Tibial artery (tissue), 4 donors: ENCODE data around the gene WDR64.
A peak's percentile ranks its signal among the peaks of the same experiment; 100 is the strongest.

ENCODE experiments used
- DNase-seq, 2 donors: peaks; one replicate each; pipeline ENCODE4 v3.0.0-alpha.2; 2019
- H3K27ac ChIP-seq, 2 donors: fragments of 200-600 bp; sonication (generic) in 1 of 2; 1 replicate in 1 of 2; 2 replicates in 1 of 2; pipeline ENCODE4 v1.5.1; 2018 to 2019; ENCODE audit warnings: mild to moderate bottlenecking in 1 of 2
- H3K27me3 ChIP-seq, 2 donors: fragments of 200-600 bp; sonication (generic) in 1 of 2; one replicate each; pipeline versions ENCODE4 v1.5.1 to v1.6.0; 2016 to 2019
- H3K36me3 ChIP-seq, 3 donors: fragments of 200-600 bp; sonication (generic) in 2 of 3; one replicate each; pipeline ENCODE4 v1.5.1; 2016 to 2019; ENCODE audit warnings: mild to moderate bottlenecking in 2 of 3
- H3K4me1 ChIP-seq, 4 donors: fragments of 200-600 bp; sonication (generic) in 2 of 4; 1 replicate in 3 of 4; 2 replicates in 1 of 4; pipeline ENCODE4 v1.5.1; 2016 to 2019
- H3K4me3 ChIP-seq, 2 donors: fragments of 200-600 bp; sonication (generic) in 1 of 2; 1 replicate in 1 of 2; 2 replicates in 1 of 2; pipeline ENCODE4 v1.5.1; 2018 to 2019; ENCODE audit warnings: mild to moderate bottlenecking in 2 of 2
- H3K9me3 ChIP-seq, 3 donors: fragments of 200-600 bp; sonication (generic) in 1 of 3; one replicate each; pipeline ENCODE4 v1.5.1; 2016 to 2019
- intact Hi-C: fragments of 100-400 bp; cut with DNase I; formaldehyde crosslinking; loops from one replicate; pipeline ENCODE4 v1.15.0; 2023; ENCODE audit warnings: low total_unique reads
- TF ChIP-seq, protein P1 (sequence below), 2 experiments: fragments of 200-600 bp in 1 of 2; fragments of 450-650 bp in 1 of 2; IDR thresholded peaks; one replicate each; pipeline ENCODE4 v1.5.1; 2017 to 2019; ENCODE audit warnings: antibody characterized with exemption in 2 of 2, mild to moderate bottlenecking in 1 of 2, moderate library complexity in 1 of 2

WDR64 gene

DNA sequence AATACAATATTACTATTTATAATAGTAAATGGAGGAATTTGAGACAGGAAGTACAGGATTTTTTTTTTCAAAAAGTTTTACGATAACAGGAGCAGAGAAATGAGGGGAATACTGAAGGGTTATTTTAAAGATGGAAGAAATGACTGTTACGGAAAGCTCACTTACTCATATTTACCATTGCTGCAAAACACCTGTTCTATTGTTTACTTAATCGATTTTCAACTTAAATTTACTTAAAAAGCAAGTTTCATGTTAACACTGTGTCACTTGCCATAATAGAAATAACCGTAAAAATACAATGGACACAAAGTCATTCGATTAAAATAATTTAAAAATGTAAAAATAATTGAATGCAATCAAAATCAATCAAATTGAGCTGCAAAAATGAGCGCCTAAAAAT lies 192.5 kb downstream of the WDR64 start:
- H3K36me3 ChIP-seq = no peaks in the 10 kb centered on the region
- H3K4me1 ChIP-seq = peaks cover 0 to 10% (median 6%) of the 10 kb centered on the region in 4 donors
- TF ChIP-seq, protein P1, sequence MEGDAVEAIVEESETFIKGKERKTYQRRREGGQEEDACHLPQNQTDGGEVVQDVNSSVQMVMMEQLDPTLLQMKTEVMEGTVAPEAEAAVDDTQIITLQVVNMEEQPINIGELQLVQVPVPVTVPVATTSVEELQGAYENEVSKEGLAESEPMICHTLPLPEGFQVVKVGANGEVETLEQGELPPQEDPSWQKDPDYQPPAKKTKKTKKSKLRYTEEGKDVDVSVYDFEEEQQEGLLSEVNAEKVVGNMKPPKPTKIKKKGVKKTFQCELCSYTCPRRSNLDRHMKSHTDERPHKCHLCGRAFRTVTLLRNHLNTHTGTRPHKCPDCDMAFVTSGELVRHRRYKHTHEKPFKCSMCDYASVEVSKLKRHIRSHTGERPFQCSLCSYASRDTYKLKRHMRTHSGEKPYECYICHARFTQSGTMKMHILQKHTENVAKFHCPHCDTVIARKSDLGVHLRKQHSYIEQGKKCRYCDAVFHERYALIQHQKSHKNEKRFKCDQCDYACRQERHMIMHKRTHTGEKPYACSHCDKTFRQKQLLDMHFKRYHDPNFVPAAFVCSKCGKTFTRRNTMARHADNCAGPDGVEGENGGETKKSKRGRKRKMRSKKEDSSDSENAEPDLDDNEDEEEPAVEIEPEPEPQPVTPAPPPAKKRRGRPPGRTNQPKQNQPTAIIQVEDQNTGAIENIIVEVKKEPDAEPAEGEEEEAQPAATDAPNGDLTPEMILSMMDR (IDR thresholded peaks at IDR 0.05) = no peak
- no peak for DNase-seq
- intact Hi-C loops = no loop called here
- no peak overlapping the region for H3K27ac ChIP-seq
- H3K9me3 ChIP-seq = no peaks in the 10 kb centered on the region
- H3K27me3 ChIP-seq = no peaks in the 10 kb centered on the region
- H3K4me3 ChIP-seq = no peak overlapping the region

- peaks cover 0 to 10% (median 6%) of the 10 kb centered on the region in 4 donors for H3K4me1 ChIP-seq
- no peaks in the 10 kb centered on the region for H3K36me3 ChIP-seq
- no peak overlapping the region for H3K27ac ChIP-seq
- no peaks in the 10 kb centered on the region for H3K9me3 ChIP-seq
- H3K4me3 ChIP-seq = no peak overlapping the region
- DNase-seq = no peak
- intact Hi-C loops = loop anchor here (5.0 kb wide), 1 partner anchor 319 kb away; no protein-coding TSS in a partner anchor
- no peaks in the 10 kb centered on the region for H3K27me3 ChIP-seq
- TF ChIP-seq, protein P1 (IDR thresholded peaks at IDR 0.05) = no peak
Observed at GRCh38 chr1:241846375-241846774, 194.3 kb downstream of the WDR64 start.

DNA sequence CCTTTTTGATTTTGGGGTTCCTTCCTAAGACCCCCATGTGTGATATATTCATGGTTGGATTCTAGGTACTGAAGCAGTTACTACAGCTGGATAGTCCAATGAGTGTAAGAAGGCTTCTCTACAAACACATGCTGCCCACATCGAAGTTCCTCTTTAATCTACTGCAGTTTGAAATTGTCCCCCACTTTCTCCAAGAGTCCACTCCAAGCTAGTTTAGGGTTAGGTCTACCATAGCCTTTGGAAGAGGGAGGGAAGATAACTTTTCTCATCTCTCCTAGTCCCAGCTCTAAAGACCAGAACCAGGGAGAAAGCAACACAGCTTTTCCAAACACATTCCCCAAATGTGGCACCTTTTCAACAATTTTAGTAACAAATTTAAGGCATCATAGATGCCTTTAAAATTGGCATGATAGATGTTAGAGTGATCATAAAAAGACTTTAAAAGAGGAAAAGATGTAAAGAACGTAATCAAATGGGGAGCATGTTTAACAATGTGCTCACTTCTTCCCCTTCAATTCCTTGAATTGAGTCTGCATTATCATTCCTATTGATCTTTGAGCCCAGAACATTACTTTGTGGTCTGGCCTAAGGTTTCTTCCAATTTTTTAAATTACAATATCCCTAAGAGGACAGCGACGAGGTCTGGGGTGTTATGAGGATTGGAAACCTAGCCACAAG lies 194.9 kb downstream of the WDR64 start:
- Histone ChIP-seq H3K9me3 (no peaks in the 10 kb centered on the region), H3K27ac (peak overlapping the region; percentile 97), H3K27me3 (no peaks in the 10 kb centered on the region), H3K4me3 (peak overlapping the region; percentile 72 to 90), H3K4me1 (peaks cover 0 to 10% (median 6%) of the 10 kb centered on the region in 4 donors), H3K36me3 (no peaks in the 10 kb centered on the region)
- TF ChIP-seq, protein P1 (IDR thresholded peaks at IDR 0.05) = no peak
- DNase-seq = no peak
- intact Hi-C loops = loop anchor here (5.0 kb wide), 1 partner anchor 320 kb away; no protein-coding TSS in a partner anchor

GRCh38 chr1:241847540-241847795 lies 195.4 kb downstream of the WDR64 start:
- TF ChIP-seq, protein P1 (IDR thresholded peaks at IDR 0.05) = no peak
- Histone ChIP-seq H3K4me3 (peak overlapping the region; percentile 72 to 90), H3K9me3 (no peaks in the 10 kb centered on the region), H3K4me1 (peaks cover 0 to 10% (median 6%) of the 10 kb centered on the region in 4 donors), H3K27ac (peak overlapping the region; percentile 97), H3K27me3 (no peaks in the 10 kb centered on the region), H3K36me3 (no peaks in the 10 kb centered on the region)
- DNase-seq = no peak
- intact Hi-C loops = loop anchor here (5.0 kb wide), 1 partner anchor 320 kb away; no protein-coding TSS in a partner anchor

GRCh38 chr1:241847796-241848685 lies 196.0 kb downstream of the WDR64 start, which contains the start of gene EXO1:
Gene EXO1 (plus strand): TSS chr1:241848204. CDS start chr1:241850426, 2,222 bp downstream.
- Histone ChIP-seq H3K27me3 (no peaks in the 10 kb centered on the region), H3K9me3 (no peaks in the 10 kb centered on the region), H3K4me1 (peaks cover 0 to 10% (median 6%) of the 10 kb centered on the region in 4 donors), H3K27ac (peak within 1 kb of the TSS; percentile 97), H3K36me3 (no peaks in the 10 kb centered on the region), H3K4me3 (peak within 1 kb of the TSS; percentile 72 to 90)
- TF ChIP-seq, protein P1 (IDR thresholded peaks at IDR 0.05) = peak in 1 of 2 experiments; percentile 8
- peak; percentile 87 to 90 for DNase-seq
- intact Hi-C loops = loop anchor here (5.0 kb wide), 1 partner anchor 321 kb away; no protein-coding TSS in a partner anchor
